Activated T-helper 9 cell treated with anti-CD3 and anti-CD28 coated beads, Interleukin-2, amount 50 U/mL, for 16 hours (primary cell): ENCODE measurements around the gene CNPY1.
"Not testable (repeated sequence)": the region's sequence is repeated elsewhere in the genome, so short reads cannot be mapped to it uniquely, and the experiment has no call there.

Source experiments
- DNase-seq: peaks from one replicate; pipeline ENCODE4 v3.0.0-alpha.2; 2020; ENCODE audit warnings: low read depth

CNPY1 gene

GRCh38 chr7:155546449-155546848 lies at the start of gene CNPY1:
Gene CNPY1, minus strand, starts transcription at chr7:155546559. Its CDS starts 630 bp downstream, at chr7:155545929.
- not testable (repeated sequence) for DNase-seq

- no peak for DNase-seq
Observed at GRCh38 chr7:155594961-155595366, 48.6 kb upstream of the CNPY1 start.

- no peak for DNase-seq
Observed at GRCh38 chr7:155594163-155594732, 47.9 kb upstream of the CNPY1 start.

- no peak for DNase-seq
Observed at GRCh38 chr7:155593461-155594162, 47.3 kb upstream of the CNPY1 start.

- no peak for DNase-seq
Observed at GRCh38 chr7:155591055-155591775, 44.9 kb upstream of the CNPY1 start.

- no peak for DNase-seq
Observed at GRCh38 chr7:155590215-155591018, 44.1 kb upstream of the CNPY1 start.

- no peak for DNase-seq
Observed at GRCh38 chr7:155589001-155589980, 42.9 kb upstream of the CNPY1 start.

- no peak for DNase-seq
Observed at GRCh38 chr7:155588468-155588998, 42.2 kb upstream of the CNPY1 start.

GRCh38 chr7:155587486-155587885 lies 41.1 kb upstream of the CNPY1 start:
- DNase-seq = no peak

GRCh38 chr7:155586843-155587440 lies 40.6 kb upstream of the CNPY1 start:
- DNase-seq = no peak

GRCh38 chr7:155585951-155586350 lies 39.6 kb upstream of the CNPY1 start:
- no peak for DNase-seq

GRCh38 chr7:155585532-155585895 lies 39.2 kb upstream of the CNPY1 start:
- DNase-seq = no peak

GRCh38 chr7:155584763-155585531 lies 38.6 kb upstream of the CNPY1 start:
- no peak for DNase-seq

GRCh38 chr7:155584261-155584660 lies 37.9 kb upstream of the CNPY1 start:
- DNase-seq = no peak

- DNase-seq = no peak
Observed at GRCh38 chr7:155583636-155584035, 37.3 kb upstream of the CNPY1 start.

- DNase-seq = no peak
Observed at GRCh38 chr7:155581954-155582353, 35.6 kb upstream of the CNPY1 start.

- DNase-seq = no peak
Observed at GRCh38 chr7:155581107-155581830, 34.9 kb upstream of the CNPY1 start.

GRCh38 chr7:155580367-155580766 lies 34.0 kb upstream of the CNPY1 start:
- no peak for DNase-seq

GRCh38 chr7:155579565-155579964 lies 33.2 kb upstream of the CNPY1 start:
- no peak for DNase-seq
